ENCODE data around the gene CLMN.

CLMN gene

GRCh38 chr14:95235767-95236166 is 83.9 kb downstream of the CLMN start:
- no peak for DNase-seq

GRCh38 chr14:95235351-95235750 is 84.4 kb downstream of the CLMN start:
- no peak for DNase-seq

GRCh38 chr14:95234426-95234825 is 85.3 kb downstream of the CLMN start:
- DNase-seq = no peak

- no peak for DNase-seq
These were observed 85.9 kb downstream of the CLMN start for GRCh38 chr14:95233702-95234241.

GRCh38 chr14:95232894-95233584 is 86.7 kb downstream of the CLMN start:
- no peak for DNase-seq

- no peak for DNase-seq
These were observed 87.6 kb downstream of the CLMN start for GRCh38 chr14:95231966-95232633.

- no peak for DNase-seq
These were observed 90.0 kb downstream of the CLMN start for GRCh38 chr14:95229749-95230148.

GRCh38 chr14:95228240-95228639 is 91.5 kb downstream of the CLMN start:
- no peak for DNase-seq

GRCh38 chr14:95227279-95227860 is 92.3 kb downstream of the CLMN start:
- DNase-seq = peak; percentile 87

- peak; percentile 16 for DNase-seq
These were observed 92.9 kb downstream of the CLMN start for GRCh38 chr14:95226801-95227200.

GRCh38 chr14:95225251-95225887 is 94.3 kb downstream of the CLMN start:
- DNase-seq = no peak

- no peak for DNase-seq
These were observed 96.8 kb downstream of the CLMN start for GRCh38 chr14:95222870-95223398.

- DNase-seq = peak; percentile 16
These were observed 97.5 kb downstream of the CLMN start for GRCh38 chr14:95222151-95222631.

- no peak for DNase-seq
These were observed 98.2 kb downstream of the CLMN start for GRCh38 chr14:95221531-95221930.

- no peak for DNase-seq
These were observed 99.0 kb downstream of the CLMN start for GRCh38 chr14:95220663-95221231.

GRCh38 chr14:95218472-95219193 is 101.1 kb downstream of the CLMN start:
- no peak for DNase-seq

- DNase-seq = no peak
These were observed 101.7 kb downstream of the CLMN start for GRCh38 chr14:95218006-95218405.

GRCh38 chr14:95217391-95217900 is 102.3 kb downstream of the CLMN start:
- DNase-seq = no peak

- DNase-seq = no peak
These were observed 103.7 kb downstream of the CLMN start for GRCh38 chr14:95216008-95216407.

- DNase-seq = no peak
These were observed 104.5 kb downstream of the CLMN start for GRCh38 chr14:95215094-95215725.

GRCh38 chr14:95213774-95214173 is 105.9 kb downstream of the CLMN start:
- no peak for DNase-seq
